HCT116 (cell line): ENCODE measurements around the gene TMEM178B.

ENCODE experiments used
- CTCF ChIP-seq, 3 experiments: fragments of 200-600 bp in 1 of 3; sonication (generic) in 1 of 3; IDR thresholded peaks in 2 of 3; conservative IDR thresholded peaks in 1 of 3; 2 replicates each; pipeline ENCODE4 v1.5.1; 2012 to 2017; ENCODE audit warnings: low read depth in 2 of 3, low read length in 2 of 3, antibody characterized with exemption in 1 of 3, borderline replicate concordance in 1 of 3, control low read depth in 1 of 3, mild to moderate bottlenecking in 1 of 3, mixed read lengths in 1 of 3, mixed run types in 1 of 3, moderate library complexity in 1 of 3; ENCODE audit not compliant: insufficient read depth in 1 of 3
- EGR1 ChIP-seq: IDR thresholded peaks from 2 replicates; pipeline ENCODE4 v1.6.1; 2012; ENCODE audit warnings: low read depth
- EZH2 ChIP-seq: fragments of 200-600 bp; sonication (generic); IDR thresholded peaks from 2 replicates; pipeline ENCODE4 v1.6.1; 2017; ENCODE audit warnings: antibody characterized with exemption, mixed run types
- EZH2phosphoT487 ChIP-seq: fragments of 200-600 bp; IDR thresholded peaks from 2 replicates; pipeline ENCODE4 v1.6.1; 2018; ENCODE audit warnings: antibody characterized with exemption, borderline replicate concordance
- MAX ChIP-seq: IDR thresholded peaks from 2 replicates; pipeline ENCODE4 v1.6.1; 2012
- POLR2A ChIP-seq: IDR thresholded peaks from 2 replicates; pipeline ENCODE4 v1.7.0; 2011; ENCODE audit warnings: borderline replicate concordance; ENCODE audit not compliant: insufficient read depth, insufficient read length; ENCODE audit errors: extremely low read depth
- POLR2AphosphoS5 ChIP-seq: IDR thresholded peaks from 2 replicates; pipeline ENCODE4 v1.6.1; 2011; ENCODE audit warnings: mild to moderate bottlenecking, low read depth, low read length, moderate library complexity
- REST ChIP-seq: IDR thresholded peaks from 2 replicates; pipeline ENCODE4 v1.6.1; 2012; ENCODE audit warnings: low read depth

- TF ChIP-seq CTCF (IDR thresholded peaks at IDR 0.05 in 2 of 3, conservative IDR thresholded peaks at IDR 0.05 in 1 of 3; ENCODE audit: borderline replicate concordance in 1 of 3, insufficient read depth in 1 of 3, low read depth in 2 of 3, low read length in 2 of 3), result no peak
- no peak for TF ChIP-seq MAX
- no peak for TF ChIP-seq EZH2phosphoT487
- no peak for TF ChIP-seq POLR2A
- no peak for TF ChIP-seq REST
- TF ChIP-seq POLR2AphosphoS5, result no peak
- TF ChIP-seq EGR1, result no peak
- no peak for TF ChIP-seq EZH2
Measured at GRCh38 chr7:141306081-141306480, 232.2 kb downstream of the TMEM178B start.
